ENCODE measurements around the gene SPON1.

- TF ChIP-seq, protein P1, sequence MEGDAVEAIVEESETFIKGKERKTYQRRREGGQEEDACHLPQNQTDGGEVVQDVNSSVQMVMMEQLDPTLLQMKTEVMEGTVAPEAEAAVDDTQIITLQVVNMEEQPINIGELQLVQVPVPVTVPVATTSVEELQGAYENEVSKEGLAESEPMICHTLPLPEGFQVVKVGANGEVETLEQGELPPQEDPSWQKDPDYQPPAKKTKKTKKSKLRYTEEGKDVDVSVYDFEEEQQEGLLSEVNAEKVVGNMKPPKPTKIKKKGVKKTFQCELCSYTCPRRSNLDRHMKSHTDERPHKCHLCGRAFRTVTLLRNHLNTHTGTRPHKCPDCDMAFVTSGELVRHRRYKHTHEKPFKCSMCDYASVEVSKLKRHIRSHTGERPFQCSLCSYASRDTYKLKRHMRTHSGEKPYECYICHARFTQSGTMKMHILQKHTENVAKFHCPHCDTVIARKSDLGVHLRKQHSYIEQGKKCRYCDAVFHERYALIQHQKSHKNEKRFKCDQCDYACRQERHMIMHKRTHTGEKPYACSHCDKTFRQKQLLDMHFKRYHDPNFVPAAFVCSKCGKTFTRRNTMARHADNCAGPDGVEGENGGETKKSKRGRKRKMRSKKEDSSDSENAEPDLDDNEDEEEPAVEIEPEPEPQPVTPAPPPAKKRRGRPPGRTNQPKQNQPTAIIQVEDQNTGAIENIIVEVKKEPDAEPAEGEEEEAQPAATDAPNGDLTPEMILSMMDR (IDR thresholded peaks at IDR 0.05) = no peak
- no peak for TF ChIP-seq POLR2A (IDR thresholded peaks at IDR 0.05)
Measured at GRCh38 chr11:14223636-14224288, 261.2 kb downstream of the SPON1 start.

Measured in ovary (tissue), 3 donors.